GM10266 (cell line): ENCODE measurements around the gene GRIK4.

ENCODE experiments used
- DNase-seq: peaks from one replicate; pipeline ENCODE4 v3.0.0; 2012; ENCODE audit errors: extremely low spot score
- CTCF ChIP-seq: IDR thresholded peaks from 2 replicates; pipeline ENCODE4 v1.5.1; 2012; ENCODE audit warnings: mild to moderate bottlenecking, low read depth; ENCODE audit not compliant: control insufficient read depth, insufficient read depth; ENCODE audit errors: missing control alignments

Gene GRIK4

GRCh38 chr11:120516461-120517389 is 5.2 kb downstream of the GRIK4 start:
- DNase-seq, result no peak
- TF ChIP-seq CTCF, result no peak

- no peak for DNase-seq
- TF ChIP-seq CTCF, result no peak
These were observed 5.8 kb downstream of the GRIK4 start for GRCh38 chr11:120517390-120517761.

GRCh38 chr11:120517801-120518291 is 6.3 kb downstream of the GRIK4 start:
- no peak for TF ChIP-seq CTCF
- no peak for DNase-seq

- TF ChIP-seq CTCF, result no peak
- DNase-seq, result no peak
These were observed 6.8 kb downstream of the GRIK4 start for GRCh38 chr11:120518356-120518755.

GRCh38 chr11:120519474-120519873 is 7.9 kb downstream of the GRIK4 start:
- no peak for TF ChIP-seq CTCF
- DNase-seq, result no peak

GRCh38 chr11:120520091-120520822 is 8.7 kb downstream of the GRIK4 start:
- TF ChIP-seq CTCF, result no peak
- no peak for DNase-seq
